ENCODE measurements around the gene HOOK1.
"Not testable (repeated sequence)": the region's sequence is repeated elsewhere in the genome, so short reads cannot be mapped to it uniquely, and the experiment has no call there.

HOOK1 gene

GRCh38 chr1:59892841-59893811, 78.4 kb downstream of the HOOK1 start:
- no peak for DNase-seq

- DNase-seq: no peak
These were observed 82.4 kb downstream of the HOOK1 start for GRCh38 chr1:59897165-59897564.

- DNase-seq: no peak
These were observed 84.2 kb downstream of the HOOK1 start for GRCh38 chr1:59898927-59899326.

GRCh38 chr1:59900640-59901039, 85.9 kb downstream of the HOOK1 start:
- DNase-seq: no peak

DNA sequence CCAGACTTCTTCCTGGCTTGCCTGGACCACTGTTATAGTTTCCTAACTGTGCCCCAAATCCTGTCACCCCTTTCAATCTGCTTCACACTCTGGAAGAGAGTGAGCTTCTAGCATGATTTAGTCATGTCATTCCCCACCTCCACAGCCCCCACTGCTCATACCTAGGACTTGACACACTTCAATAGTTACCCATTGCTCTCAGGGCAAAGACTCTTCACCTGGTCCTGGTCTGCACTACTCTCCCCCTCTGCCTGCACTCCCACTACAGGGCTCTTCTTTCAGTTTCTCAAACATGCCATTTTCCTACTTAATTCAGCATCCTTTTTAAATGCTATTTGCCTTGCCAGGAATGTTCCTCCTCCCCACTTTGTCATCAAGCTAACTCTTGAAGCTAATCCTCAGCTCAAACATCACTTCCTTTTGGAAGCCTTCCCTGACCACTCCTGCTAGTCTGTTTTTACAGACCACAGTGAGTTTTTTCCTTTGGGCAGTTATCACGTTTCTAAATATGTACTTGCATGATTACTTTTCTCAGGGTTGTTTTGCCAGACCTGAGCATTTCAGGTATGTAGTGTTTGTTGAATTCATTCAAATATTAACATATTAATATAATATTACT, 87.1 kb downstream of the HOOK1 start:
- DNase-seq: no peak

DNA sequence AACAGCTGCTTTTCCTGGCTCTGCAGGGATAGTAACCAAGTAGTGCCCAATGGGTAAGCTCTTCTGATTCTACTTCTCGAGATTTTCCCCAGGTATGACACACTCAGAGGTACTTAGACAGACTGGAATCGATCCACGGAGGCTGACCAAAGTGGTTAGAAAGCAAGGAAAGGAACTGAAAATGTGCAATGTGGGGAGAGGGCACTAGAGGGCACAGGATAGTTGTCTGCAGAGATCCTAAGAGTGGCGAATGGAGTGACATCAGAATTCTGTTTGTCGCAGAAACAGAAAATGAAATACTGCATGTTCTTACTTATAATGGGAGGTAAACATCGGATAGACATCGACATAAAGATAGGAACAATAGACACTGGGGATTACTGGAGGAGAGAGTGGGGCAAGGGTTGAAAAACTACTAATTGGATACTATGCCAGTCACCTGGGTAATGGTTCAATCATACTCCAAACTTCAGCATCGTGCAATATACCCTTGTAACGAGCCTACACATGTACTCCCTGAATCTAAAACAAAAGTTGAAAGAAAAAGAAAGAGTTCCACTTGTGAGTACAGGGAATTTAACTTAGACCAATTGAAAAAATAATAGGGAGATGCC, 88.5 kb downstream of the HOOK1 start:
- no peak for DNase-seq

GRCh38 chr1:59906931-59907330, 92.2 kb downstream of the HOOK1 start:
- DNase-seq: no peak

GRCh38 chr1:59908084-59908483, 93.3 kb downstream of the HOOK1 start:
- DNase-seq: no peak

DNA sequence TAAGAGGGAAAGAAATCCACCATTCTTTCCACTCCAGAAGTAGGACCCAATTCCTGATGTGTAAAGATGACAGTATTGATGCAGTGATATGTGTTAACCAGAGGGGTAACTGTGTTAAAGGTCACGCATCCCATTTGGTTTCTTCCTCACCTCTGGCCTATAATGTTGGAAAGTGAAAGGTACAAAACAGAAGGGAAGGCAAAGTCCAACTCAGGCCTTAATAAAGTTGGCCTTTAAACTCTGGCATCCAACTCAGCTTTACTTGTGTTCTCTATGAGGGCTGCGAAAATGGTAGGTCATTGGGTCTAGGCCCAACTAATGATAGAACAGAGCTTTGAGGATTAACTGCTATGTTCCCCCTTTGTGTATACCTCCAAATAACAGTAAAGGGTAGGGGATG, 93.9 kb downstream of the HOOK1 start:
- no peak for DNase-seq

DNA sequence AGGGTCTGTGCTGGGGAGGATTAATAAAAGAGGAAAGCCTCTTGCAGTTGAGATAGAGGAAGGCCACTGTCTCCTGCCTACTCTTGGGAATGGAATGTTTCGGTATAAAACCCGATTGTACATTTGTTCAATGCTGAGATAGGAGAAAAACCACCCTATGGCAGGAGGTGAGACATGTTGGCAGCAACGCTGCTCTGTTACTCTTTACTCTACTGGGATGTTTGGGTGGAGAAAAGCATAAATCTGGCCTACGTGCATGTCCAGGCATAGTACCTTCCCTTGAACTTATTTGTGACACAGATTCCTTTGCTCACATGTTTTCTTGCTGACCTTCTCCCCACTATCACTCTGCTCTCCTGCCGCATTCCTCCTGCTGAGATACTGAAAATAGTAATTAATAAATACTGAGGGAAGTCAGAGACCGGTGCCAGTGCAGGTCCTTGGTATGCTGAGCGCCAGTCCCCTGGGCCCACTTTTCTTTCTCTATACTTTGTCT, 100.1 kb downstream of the HOOK1 start:
- DNase-seq: not testable (repeated sequence)

- no peak for DNase-seq
These were observed 100.8 kb downstream of the HOOK1 start for GRCh38 chr1:59915516-59915915.

DNA sequence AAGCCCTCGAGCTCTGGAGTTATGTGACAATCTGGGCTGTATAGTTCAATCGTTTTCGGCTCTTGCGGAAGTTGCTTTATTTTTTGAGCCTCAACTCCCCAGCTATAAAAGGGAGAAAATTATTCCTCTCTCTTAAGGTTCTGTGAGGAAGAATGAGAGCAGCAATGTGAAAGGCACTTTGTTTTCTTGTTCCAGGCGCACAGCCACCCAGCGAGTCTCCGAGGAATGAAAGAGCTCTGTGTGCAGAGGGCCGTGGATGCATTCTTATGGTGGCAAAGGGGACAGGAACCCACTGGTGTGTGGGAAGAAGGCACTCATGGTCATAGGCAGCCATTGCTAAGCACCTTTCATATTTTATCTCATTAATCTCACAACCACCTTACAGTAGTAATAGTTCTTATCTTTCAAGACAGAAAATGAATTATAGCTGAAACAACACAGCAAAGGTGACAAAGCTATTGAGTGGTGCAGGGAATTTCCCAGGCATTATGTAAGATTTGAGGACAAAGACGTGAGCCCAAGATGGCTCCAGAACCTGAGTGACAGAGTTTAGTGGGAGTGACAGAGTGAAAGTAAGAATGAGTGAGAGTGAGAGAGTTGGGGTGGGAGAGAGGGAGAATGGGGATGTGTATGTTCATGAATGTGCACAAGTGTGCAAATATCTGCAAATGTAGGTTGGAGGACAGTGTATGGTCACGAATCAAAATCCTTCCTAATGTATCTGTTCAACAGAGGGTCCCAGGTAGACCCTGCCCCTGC, 102.5 kb downstream of the HOOK1 start:
- no peak for DNase-seq

GRCh38 chr1:59917785-59918180, 103.0 kb downstream of the HOOK1 start:
- DNase-seq: no peak

DNA sequence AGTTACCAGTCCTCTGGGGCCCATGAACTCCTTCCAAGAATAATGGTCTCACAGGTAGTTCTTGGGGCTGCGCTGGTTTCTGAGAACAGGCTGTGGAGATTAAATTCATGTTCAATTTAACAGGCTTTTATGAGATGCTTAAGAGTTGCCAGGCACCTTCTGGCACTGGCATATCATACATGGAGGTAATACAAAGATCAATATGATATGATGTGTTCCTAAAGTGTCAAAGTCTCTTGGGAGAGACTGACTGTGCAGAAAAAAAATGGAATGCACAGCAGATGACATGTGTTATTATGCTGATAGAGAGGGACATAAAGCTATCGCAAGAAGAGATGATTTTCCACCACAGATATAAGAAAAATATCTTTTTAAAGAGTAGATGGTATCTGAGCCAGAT, 105.0 kb downstream of the HOOK1 start:
- no peak for DNase-seq

GRCh38 chr1:59921258-59921899, 106.6 kb downstream of the HOOK1 start:
- DNase-seq: not testable (repeated sequence)

- DNase-seq: no peak
These were observed 109.9 kb downstream of the HOOK1 start for GRCh38 chr1:59924653-59925052.

Data from T-helper 9 cell (primary cell).